Upper lobe of left lung (tissue), 6 donors: ENCODE data around the gene ANXA7. TPM values are rescaled to one million over a fixed set of nuclear protein-coding genes. Genes with fewer than 3 reads are reported as not detected.

ENCODE experiments used
- ATAC-seq, 2 donors: fragments of 200-7000 bp; cut with Tn5 transposase; one replicate each; pipeline ENCODE4 v1.9.1; 2022; ENCODE audit warnings: mild to moderate bottlenecking in 2 of 2, moderate library complexity in 2 of 2; ENCODE audit not compliant: low FRiP score in 2 of 2
- DNase-seq, 2 donors: peaks; one replicate each; pipeline ENCODE4 v3.0.0-alpha.2; 2019 to 2020
- H3K27ac ChIP-seq, 4 donors: fragments of 200-600 bp; sonication (generic); one replicate each; pipeline ENCODE4 v1.5.1; 2016 to 2019
- H3K27me3 ChIP-seq, 4 donors: fragments of 200-600 bp; sonication (generic); one replicate each; pipeline ENCODE4 v1.5.1; 2017 to 2019
- H3K36me3 ChIP-seq, 4 donors: fragments of 200-600 bp; sonication (generic); one replicate each; pipeline ENCODE4 v1.5.1; 2016 to 2019
- H3K4me1 ChIP-seq, 4 donors: fragments of 200-600 bp; sonication (generic); one replicate each; pipeline ENCODE4 v1.5.1; 2018 to 2019
- H3K4me3 ChIP-seq, 4 donors: fragments of 200-600 bp; sonication (generic); one replicate each; pipeline ENCODE4 v1.5.1; 2017 to 2019; ENCODE audit warnings: mild to moderate bottlenecking in 2 of 4, moderate library complexity in 1 of 4
- H3K9me3 ChIP-seq, 4 donors: fragments of 200-600 bp; sonication (generic); one replicate each; pipeline ENCODE4 v1.5.1; 2018 to 2019
- CTCF ChIP-seq, 6 experiments: fragments of 450-650 bp in 4 of 6; fragments of 200-600 bp in 2 of 6; sonication (generic) in 2 of 6; IDR thresholded peaks; one replicate each; pipeline ENCODE4 v1.5.1; 2016 to 2019; ENCODE audit warnings: antibody characterized with exemption in 6 of 6
- EP300 ChIP-seq, 4 donors: sonication (generic); formaldehyde crosslinking; IDR thresholded peaks; one replicate each; pipeline ENCODE4 v1.5.1; 2017; ENCODE audit warnings: antibody characterized with exemption in 4 of 4, control low read depth in 2 of 4
- POLR2A ChIP-seq, 4 donors: fragments of 450-650 bp; IDR thresholded peaks; one replicate each; pipeline ENCODE4 v1.5.1; 2016 to 2017; ENCODE audit warnings: antibody characterized with exemption in 4 of 4, mild to moderate bottlenecking in 2 of 4
- POLR2AphosphoS5 ChIP-seq, 2 donors: sonication (generic); formaldehyde crosslinking; IDR thresholded peaks; one replicate each; pipeline ENCODE4 v1.5.1; 2017; ENCODE audit warnings: antibody characterized with exemption in 2 of 2
- WGBS, 2 donors: methylation state at CpG; one replicate each; pipeline ENCODE4 v1.1.5; 2017 to 2018; 5-methylcytosine and 5-hydroxymethylcytosine counted together
- total RNA-seq, 6 donors: library from RNA; depleted of rRNA in 4 of 6; stranded (reverse); fragments of >200 nt in 4 of 6; gene quantifications; one replicate each; pipeline versions ENCODE4 v1.1.0 to v1.2.1, GENCODE V29; 2016 to 2021
- donor health status: DM: no; HTN: no; CAD: no; lungs with moderate emphysema.
- donor health status: DM: no; HTN: yes; CAD: no; lungs with severe emphysema.

ANXA7 gene
- total RNA-seq, 6 donors from 2014 or later, result 40.7 to 115 (median 95.7) TPM

GRCh38 chr10:73376679-73377078 is 37.2 kb downstream of the ANXA7 start:
- DNase-seq (no peak), ATAC-seq (no peak)
- 85 to 90% methylated on average over 3 of the region's 3 CpGs for WGBS, 2 donors
- no peaks in the 10 kb centered on the region for H3K27me3 ChIP-seq
- no peaks in the 10 kb centered on the region for H3K9me3 ChIP-seq
- H3K27ac ChIP-seq, result no peak overlapping the region
- H3K4me3 ChIP-seq, result no peak overlapping the region
- no peaks in the 10 kb centered on the region for H3K4me1 ChIP-seq
- H3K36me3 ChIP-seq, result peaks cover 35 to 94% (median 56%) of the 10 kb centered on the region in 4 donors
- TF ChIP-seq EP300 (IDR thresholded peaks at IDR 0.05), result no peak
- TF ChIP-seq POLR2A (IDR thresholded peaks at IDR 0.05), result no peak

GRCh38 chr10:73368238-73368637 is 45.6 kb downstream of the ANXA7 start:
- no peak overlapping the region for H3K4me3 ChIP-seq
- H3K9me3 ChIP-seq, result no peaks in the 10 kb centered on the region
- 93 to 98% methylated on average over 4 of the region's 4 CpGs for WGBS, 2 donors
- no peaks in the 10 kb centered on the region for H3K4me1 ChIP-seq
- H3K27me3 ChIP-seq, result no peaks in the 10 kb centered on the region
- TF ChIP-seq POLR2A (IDR thresholded peaks at IDR 0.05), result no peak
- TF ChIP-seq POLR2AphosphoS5 (IDR thresholded peaks at IDR 0.05), result no peak
- H3K36me3 ChIP-seq, result peaks cover 0 to 82% (median 28%) of the 10 kb centered on the region in 4 donors
- no peak for ATAC-seq
- DNase-seq, result no peak
- H3K27ac ChIP-seq, result no peak overlapping the region

GRCh38 chr10:73366381-73367298 is 47.2 kb downstream of the ANXA7 start:
- no peaks in the 10 kb centered on the region for H3K27me3 ChIP-seq
- H3K4me1 ChIP-seq, result no peaks in the 10 kb centered on the region
- no peak overlapping the region for H3K27ac ChIP-seq
- no peak for DNase-seq
- no peak overlapping the region for H3K4me3 ChIP-seq
- WGBS, 2 donors, result 93% methylated on average over 6 of the region's 6 CpGs
- no peak for TF ChIP-seq POLR2A (IDR thresholded peaks at IDR 0.05)
- no peak for TF ChIP-seq POLR2AphosphoS5 (IDR thresholded peaks at IDR 0.05)
- TF ChIP-seq CTCF (IDR thresholded peaks at IDR 0.05), result no peak
- TF ChIP-seq EP300 (IDR thresholded peaks at IDR 0.05), result no peak
- ATAC-seq, result no peak
- peaks cover 0 to 66% (median 19%) of the 10 kb centered on the region in 4 donors for H3K36me3 ChIP-seq
- no peaks in the 10 kb centered on the region for H3K9me3 ChIP-seq

GRCh38 chr10:73364964-73365363 is 48.9 kb downstream of the ANXA7 start:
- Histone ChIP-seq H3K27me3 (no peaks in the 10 kb centered on the region), H3K27ac (no peak overlapping the region), H3K4me3 (no peak overlapping the region), H3K36me3 (peaks cover 0 to 49% (median 17%) of the 10 kb centered on the region in 4 donors), H3K4me1 (no peaks in the 10 kb centered on the region), H3K9me3 (no peaks in the 10 kb centered on the region)
- no peak for DNase-seq
- ATAC-seq, result no peak
- WGBS, 2 donors, result 95 to 98% methylated on average over 3 of the region's 3 CpGs
- TF ChIP-seq CTCF (IDR thresholded peaks at IDR 0.05) (no peak), POLR2AphosphoS5 (IDR thresholded peaks at IDR 0.05) (no peak), POLR2A (IDR thresholded peaks at IDR 0.05) (no peak), EP300 (IDR thresholded peaks at IDR 0.05) (no peak)

GRCh38 chr10:73359492-73359891 is 54.4 kb downstream of the ANXA7 start:
- no peak for DNase-seq
- no peak overlapping the region for H3K27ac ChIP-seq
- peaks cover 5 to 15% (median 10%) of the 10 kb centered on the region in 4 donors for H3K4me1 ChIP-seq
- H3K4me3 ChIP-seq, result no peak overlapping the region
- WGBS, 2 donors, result 73 to 79% methylated on average over 8 of the region's 8 CpGs
- no peaks in the 10 kb centered on the region for H3K9me3 ChIP-seq
- H3K36me3 ChIP-seq, result peaks cover 0 to 10% (median 2%) of the 10 kb centered on the region in 4 donors
- no peaks in the 10 kb centered on the region for H3K27me3 ChIP-seq
- no peak for TF ChIP-seq POLR2A (IDR thresholded peaks at IDR 0.05)
- TF ChIP-seq CTCF (IDR thresholded peaks at IDR 0.05), result no peak
- no peak for TF ChIP-seq EP300 (IDR thresholded peaks at IDR 0.05)
- TF ChIP-seq POLR2AphosphoS5 (IDR thresholded peaks at IDR 0.05), result no peak
- no peak for ATAC-seq
